Mammary epithelial cell (primary cell): ENCODE data around the gene NUCB1.

ENCODE experiments used
- EZH2 ChIP-seq: IDR thresholded peaks from 2 replicates; pipeline ENCODE4 v1.6.1; 2012; ENCODE audit warnings: low read length, inconsistent platforms, borderline replicate concordance
- TF ChIP-seq, protein P1 (sequence below), 2 donors: IDR thresholded peaks in 1 of 2; conservative IDR thresholded peaks in 1 of 2; 2 replicates each; pipeline ENCODE4 v1.5.1; 2011 to 2012; ENCODE audit warnings: inconsistent platforms in 2 of 2, low read length in 2 of 2, mild to moderate bottlenecking in 2 of 2, control low read depth in 1 of 2, low read depth in 1 of 2; ENCODE audit not compliant: insufficient read depth in 1 of 2; ENCODE audit errors: extremely low read depth in 1 of 2

DNA sequence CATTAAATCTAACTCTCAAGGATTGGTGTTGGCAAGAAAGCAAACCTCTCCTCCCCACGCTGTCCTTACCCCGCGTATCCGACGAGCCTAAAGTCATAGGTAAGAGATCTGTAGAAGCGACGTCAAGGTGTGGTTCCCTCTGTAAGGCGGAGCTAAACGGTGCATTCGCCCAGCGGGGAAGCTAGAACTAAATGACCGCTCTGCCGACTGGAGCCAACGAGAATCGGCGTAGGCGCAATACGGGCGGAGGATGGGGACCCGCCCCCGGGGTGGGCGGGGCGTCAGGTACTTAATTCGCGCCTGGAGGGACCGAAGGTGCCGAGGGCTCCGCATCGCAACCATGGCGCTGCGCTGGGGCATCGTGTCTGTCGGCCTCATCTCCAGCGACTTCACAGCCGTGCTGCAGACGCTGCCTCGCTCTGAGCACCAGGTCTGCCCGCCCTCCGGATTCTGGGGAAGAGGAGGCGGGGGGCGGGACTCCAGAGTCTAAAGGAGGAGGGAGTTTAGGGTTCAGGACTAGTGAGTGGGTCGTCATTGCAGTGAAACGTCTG, 33.3 kb downstream of the NUCB1 start, which contains the start of gene DHDH:
- TF ChIP-seq, protein P1, sequence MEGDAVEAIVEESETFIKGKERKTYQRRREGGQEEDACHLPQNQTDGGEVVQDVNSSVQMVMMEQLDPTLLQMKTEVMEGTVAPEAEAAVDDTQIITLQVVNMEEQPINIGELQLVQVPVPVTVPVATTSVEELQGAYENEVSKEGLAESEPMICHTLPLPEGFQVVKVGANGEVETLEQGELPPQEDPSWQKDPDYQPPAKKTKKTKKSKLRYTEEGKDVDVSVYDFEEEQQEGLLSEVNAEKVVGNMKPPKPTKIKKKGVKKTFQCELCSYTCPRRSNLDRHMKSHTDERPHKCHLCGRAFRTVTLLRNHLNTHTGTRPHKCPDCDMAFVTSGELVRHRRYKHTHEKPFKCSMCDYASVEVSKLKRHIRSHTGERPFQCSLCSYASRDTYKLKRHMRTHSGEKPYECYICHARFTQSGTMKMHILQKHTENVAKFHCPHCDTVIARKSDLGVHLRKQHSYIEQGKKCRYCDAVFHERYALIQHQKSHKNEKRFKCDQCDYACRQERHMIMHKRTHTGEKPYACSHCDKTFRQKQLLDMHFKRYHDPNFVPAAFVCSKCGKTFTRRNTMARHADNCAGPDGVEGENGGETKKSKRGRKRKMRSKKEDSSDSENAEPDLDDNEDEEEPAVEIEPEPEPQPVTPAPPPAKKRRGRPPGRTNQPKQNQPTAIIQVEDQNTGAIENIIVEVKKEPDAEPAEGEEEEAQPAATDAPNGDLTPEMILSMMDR (conservative IDR thresholded peaks at IDR 0.05 in 1 of 2, IDR thresholded peaks at IDR 0.05 in 1 of 2; ENCODE audit: extremely low read depth in 1 of 2, insufficient read depth in 1 of 2, low read depth in 1 of 2, low read length in 2 of 2), result no peak
- no peak for TF ChIP-seq EZH2
